HL-60 (cell line): ENCODE data around the gene RNF103.

Experiments used
- DNase-seq, 2 experiments: peaks; one replicate each; pipeline ENCODE4 v3.0.0-alpha.2; 2010 to 2020; ENCODE audit warnings: low read depth in 1 of 2, low spot score in 1 of 2
- H3K27ac ChIP-seq: fragments of 250-450 bp; sonication (Bioruptor Pico); replicated peaks from 2 replicates; pipeline ENCODE4 v1.5.1; 2020; ENCODE audit warnings: mild to moderate bottlenecking, moderate library complexity
- H3K27me3 ChIP-seq: fragments of 250-450 bp; sonication (Bioruptor Pico); 2 replicates; pipeline ENCODE4 v1.5.1; 2021; ENCODE audit warnings: mild to moderate bottlenecking, moderate library complexity; ENCODE audit not compliant: insufficient read depth, poor library complexity, severe bottlenecking
- H3K4me3 ChIP-seq: replicated peaks from 2 replicates; pipeline ENCODE4 v1.5.1; 2011; ENCODE audit warnings: mild to moderate bottlenecking, control low read depth, low read length; ENCODE audit not compliant: insufficient read depth
- CTCF ChIP-seq: IDR thresholded peaks from one replicate; pipeline ENCODE4 v1.5.1; 2011; ENCODE audit warnings: low read length, control low read depth, inconsistent platforms; ENCODE audit not compliant: insufficient read depth
- GABPA ChIP-seq: IDR thresholded peaks from 2 replicates; pipeline ENCODE4 v1.6.1; 2012; ENCODE audit warnings: low read depth
- POLR2AphosphoS5 ChIP-seq: IDR thresholded peaks from 2 replicates; pipeline ENCODE4 v1.6.1; 2012; ENCODE audit warnings: low read depth
- SPI1 ChIP-seq: IDR thresholded peaks from 2 replicates; pipeline ENCODE4 v1.6.1; 2012; ENCODE audit warnings: low read depth, mild to moderate bottlenecking, borderline replicate concordance
- TF ChIP-seq, protein P1 (sequence below): IDR thresholded peaks from 2 replicates; pipeline ENCODE4 v1.6.1; 2012; ENCODE audit warnings: low read depth; ENCODE audit not compliant: insufficient replicate concordance

The RNF103 gene

GRCh38 chr2:86649119-86649947, 25.7 kb upstream of the RNF103 start:
- DNase-seq: no peak
- H3K4me3 ChIP-seq: no peak overlapping the region
- no peak overlapping the region for H3K27ac ChIP-seq
- TF ChIP-seq SPI1 (no peak), CTCF (no peak), POLR2AphosphoS5 (no peak), GABPA (no peak)
- TF ChIP-seq, protein P1, sequence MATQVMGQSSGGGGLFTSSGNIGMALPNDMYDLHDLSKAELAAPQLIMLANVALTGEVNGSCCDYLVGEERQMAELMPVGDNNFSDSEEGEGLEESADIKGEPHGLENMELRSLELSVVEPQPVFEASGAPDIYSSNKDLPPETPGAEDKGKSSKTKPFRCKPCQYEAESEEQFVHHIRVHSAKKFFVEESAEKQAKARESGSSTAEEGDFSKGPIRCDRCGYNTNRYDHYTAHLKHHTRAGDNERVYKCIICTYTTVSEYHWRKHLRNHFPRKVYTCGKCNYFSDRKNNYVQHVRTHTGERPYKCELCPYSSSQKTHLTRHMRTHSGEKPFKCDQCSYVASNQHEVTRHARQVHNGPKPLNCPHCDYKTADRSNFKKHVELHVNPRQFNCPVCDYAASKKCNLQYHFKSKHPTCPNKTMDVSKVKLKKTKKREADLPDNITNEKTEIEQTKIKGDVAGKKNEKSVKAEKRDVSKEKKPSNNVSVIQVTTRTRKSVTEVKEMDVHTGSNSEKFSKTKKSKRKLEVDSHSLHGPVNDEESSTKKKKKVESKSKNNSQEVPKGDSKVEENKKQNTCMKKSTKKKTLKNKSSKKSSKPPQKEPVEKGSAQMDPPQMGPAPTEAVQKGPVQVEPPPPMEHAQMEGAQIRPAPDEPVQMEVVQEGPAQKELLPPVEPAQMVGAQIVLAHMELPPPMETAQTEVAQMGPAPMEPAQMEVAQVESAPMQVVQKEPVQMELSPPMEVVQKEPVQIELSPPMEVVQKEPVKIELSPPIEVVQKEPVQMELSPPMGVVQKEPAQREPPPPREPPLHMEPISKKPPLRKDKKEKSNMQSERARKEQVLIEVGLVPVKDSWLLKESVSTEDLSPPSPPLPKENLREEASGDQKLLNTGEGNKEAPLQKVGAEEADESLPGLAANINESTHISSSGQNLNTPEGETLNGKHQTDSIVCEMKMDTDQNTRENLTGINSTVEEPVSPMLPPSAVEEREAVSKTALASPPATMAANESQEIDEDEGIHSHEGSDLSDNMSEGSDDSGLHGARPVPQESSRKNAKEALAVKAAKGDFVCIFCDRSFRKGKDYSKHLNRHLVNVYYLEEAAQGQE: no peak
- H3K27me3 ChIP-seq: no peaks in the 10 kb centered on the region

DNA sequence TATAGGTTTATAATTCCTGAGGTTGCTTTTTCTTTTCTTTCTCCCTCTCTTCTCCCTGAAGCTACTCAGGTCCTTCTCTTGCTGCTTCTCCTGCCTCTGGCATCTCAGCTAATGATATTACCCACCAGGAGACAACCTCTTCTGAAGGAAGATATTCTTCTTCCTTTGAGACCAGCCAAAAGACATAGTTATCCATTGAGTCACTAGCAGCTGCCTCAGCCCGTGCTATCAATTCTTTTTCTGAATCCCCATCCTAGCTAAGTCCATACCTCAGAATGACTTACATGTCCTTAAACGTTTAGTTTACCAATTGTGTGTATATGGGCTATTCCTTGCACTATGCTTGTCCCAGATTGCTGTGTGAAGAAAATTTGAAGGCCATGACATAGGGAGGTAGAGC, 25.0 kb upstream of the RNF103 start:
- H3K27me3 ChIP-seq: no peaks in the 10 kb centered on the region
- no peak overlapping the region for H3K27ac ChIP-seq
- H3K4me3 ChIP-seq: no peak overlapping the region
- no peak for DNase-seq
- TF ChIP-seq, protein P1: no peak
- TF ChIP-seq SPI1: no peak

GRCh38 chr2:86646865-86647264, 23.2 kb upstream of the RNF103 start:
- no peak for DNase-seq
- Histone ChIP-seq H3K4me3 (no peak overlapping the region), H3K27ac (no peak overlapping the region), H3K27me3 (no peaks in the 10 kb centered on the region)
- TF ChIP-seq, protein P1: no peak
- no peak for TF ChIP-seq SPI1
- no peak for TF ChIP-seq GABPA
- TF ChIP-seq POLR2AphosphoS5: no peak
- no peak for TF ChIP-seq CTCF
